Stomach (tissue), 9 donors: ENCODE data around the gene DLG3. TPM values are rescaled to one million over a fixed set of nuclear protein-coding genes. Genes with fewer than 3 reads are reported as not detected.

Experiments used
- DNase-seq, 2 donors: peaks; one replicate each; pipeline versions ENCODE4 v3.0.0 to v3.0.0-alpha.2; 2013 to 2019
- H3K27ac ChIP-seq, 5 donors: fragments of 200-600 bp in 4 of 5; sonication (generic) in 4 of 5; one replicate each; pipeline ENCODE4 v1.5.1; 2013 to 2019; ENCODE audit warnings: mild to moderate bottlenecking in 1 of 5, moderate library complexity in 1 of 5
- H3K27me3 ChIP-seq, 3 donors: fragments of 200-600 bp; sonication (generic); one replicate each; pipeline ENCODE4 v1.5.1; 2017 to 2019; ENCODE audit warnings: mixed run types in 1 of 3
- H3K36me3 ChIP-seq, 4 donors: fragments of 200-600 bp; sonication (generic); 1 replicate in 3 of 4; 2 replicates in 1 of 4; pipeline ENCODE4 v1.5.1; 2016 to 2019
- H3K4me1 ChIP-seq, 4 donors: fragments of 200-600 bp; sonication (generic); one replicate each; pipeline ENCODE4 v1.5.1; 2016 to 2019
- H3K4me3 ChIP-seq, 4 donors: fragments of 200-600 bp; sonication (generic) in 3 of 4; one replicate each; pipeline ENCODE4 v1.5.1; 2016 to 2019; ENCODE audit warnings: mild to moderate bottlenecking in 1 of 4
- H3K9me3 ChIP-seq, 4 donors: fragments of 200-600 bp; sonication (generic); one replicate each; pipeline ENCODE4 v1.5.1; 2016 to 2019
- CTCF ChIP-seq, 7 experiments: fragments of 450-650 bp in 4 of 7; fragments of 200-600 bp in 3 of 7; sonication (generic) in 3 of 7; IDR thresholded peaks; one replicate each; pipeline ENCODE4 v1.5.1; 2016 to 2019; ENCODE audit warnings: antibody characterized with exemption in 7 of 7, control low read depth in 2 of 7, mild to moderate bottlenecking in 1 of 7
- EP300 ChIP-seq: sonication (generic); formaldehyde crosslinking; IDR thresholded peaks from one replicate; pipeline ENCODE4 v1.6.1; 2017; ENCODE audit warnings: antibody characterized with exemption
- POLR2A ChIP-seq, 4 donors: fragments of 450-650 bp; IDR thresholded peaks; one replicate each; pipeline ENCODE4 v1.6.1; 2016; ENCODE audit warnings: antibody characterized with exemption in 4 of 4, control low read depth in 2 of 4, mild to moderate bottlenecking in 1 of 4, moderate library complexity in 1 of 4
- POLR2AphosphoS5 ChIP-seq, 3 donors: sonication (generic); formaldehyde crosslinking; IDR thresholded peaks; one replicate each; pipeline ENCODE4 v1.6.1; 2016; ENCODE audit warnings: antibody characterized with exemption in 3 of 3
- whole genome bisulfite sequencing, 5 donors: extraction: QIAGEN DNeasy Blood & Tissue Kit in 3 of 5; methylation state at CpG; one replicate each; pipeline versions ENCODE4 v1.1.5 to v1.1.7; 2013 to 2018; 5-methylcytosine and 5-hydroxymethylcytosine counted together
- intact Hi-C: fragments of 100-400 bp; cut with DNase I; formaldehyde crosslinking; loops from one replicate; pipeline ENCODE4 v1.15.1; 2023; ENCODE audit warnings: low total_unique reads
- polyA plus RNA-seq, 3 donors: library from polyadenylated mRNA; stranded (reverse); fragments of 200-250 nt; gene quantifications; one replicate each; pipeline ENCODE4 v1.2.3, GENCODE V29; 2013
- total RNA-seq, 5 donors: library from RNA; depleted of rRNA; stranded (reverse); fragments of >200 nt; gene quantifications; one replicate each; pipeline versions ENCODE4 v1.1.0 to v1.2.3, GENCODE V29; 2014 to 2016
- donor health status: healthy with polysubstance abuse.
- donor health status: Bipolar disorder and iron deficiency.
- donor health status: healthy.

Gene DLG3
- total and polyA plus RNA-seq, 8 donors, result 11.7 to 44.8 (median 21.6) TPM

GRCh38 chrX:70527053-70527452, 82.4 kb downstream of the DLG3 start:
- H3K4me1 ChIP-seq, result peaks cover 0 to 6% (median 0%) of the 10 kb centered on the region in 4 donors
- no peaks in the 10 kb centered on the region for H3K9me3 ChIP-seq
- H3K4me3 ChIP-seq, result no peak overlapping the region
- DNase-seq, result no peak
- H3K27me3 ChIP-seq, result no peaks in the 10 kb centered on the region
- H3K36me3 ChIP-seq, result no peaks in the 10 kb centered on the region
- TF ChIP-seq POLR2AphosphoS5 (IDR thresholded peaks at IDR 0.05) (no peak), CTCF (IDR thresholded peaks at IDR 0.05) (no peak), EP300 (no peak), POLR2A (IDR thresholded peaks at IDR 0.05) (no peak)
- H3K27ac ChIP-seq, result no peak overlapping the region
- intact Hi-C loops, result no loop called here

- 44 to 68% (median 61%) methylated on average over 3 of the region's 3 CpGs for WGBS, 5 donors
Observed at GRCh38 chrX:70527610-70528345, 83.1 kb downstream of the DLG3 start.

GRCh38 chrX:70535198-70535597, 90.6 kb downstream of the DLG3 start:
- no peaks in the 10 kb centered on the region for H3K27me3 ChIP-seq
- H3K4me3 ChIP-seq, result no peak overlapping the region
- TF ChIP-seq POLR2AphosphoS5 (IDR thresholded peaks at IDR 0.05) (no peak), CTCF (IDR thresholded peaks at IDR 0.05) (no peak), EP300 (no peak), POLR2A (IDR thresholded peaks at IDR 0.05) (no peak)
- no peaks in the 10 kb centered on the region for H3K4me1 ChIP-seq
- H3K36me3 ChIP-seq, result no peaks in the 10 kb centered on the region
- WGBS, 5 donors, result 44 to 73% (median 62%) methylated on average over 1 of the region's 1 CpG
- intact Hi-C loops, result no loop called here
- no peaks in the 10 kb centered on the region for H3K9me3 ChIP-seq
- H3K27ac ChIP-seq, result no peak overlapping the region
- DNase-seq, result peak in 1 of 2 donors; percentile 6

More at GRCh38 chrX:70527610-70528345, 83.1 kb downstream of the DLG3 start:
- TF ChIP-seq POLR2AphosphoS5 (IDR thresholded peaks at IDR 0.05), result no peak
- no peak for TF ChIP-seq POLR2A (IDR thresholded peaks at IDR 0.05)
- no peak for TF ChIP-seq EP300
- no peak for TF ChIP-seq CTCF (IDR thresholded peaks at IDR 0.05)
- no peak for DNase-seq
- no peak overlapping the region for H3K4me3 ChIP-seq
- peaks cover 0 to 6% (median 0%) of the 10 kb centered on the region in 4 donors for H3K4me1 ChIP-seq
- H3K27me3 ChIP-seq, result no peaks in the 10 kb centered on the region
- intact Hi-C loops, result no loop called here
- H3K36me3 ChIP-seq, result no peaks in the 10 kb centered on the region
- no peaks in the 10 kb centered on the region for H3K9me3 ChIP-seq
- no peak overlapping the region for H3K27ac ChIP-seq

- Histone ChIP-seq H3K27me3 (no peaks in the 10 kb centered on the region), H3K36me3 (no peaks in the 10 kb centered on the region), H3K27ac (no peak overlapping the region), H3K4me1 (peaks cover 0 to 6% (median 0%) of the 10 kb centered on the region in 4 donors), H3K9me3 (no peaks in the 10 kb centered on the region), H3K4me3 (no peak overlapping the region)
- WGBS, 5 donors, result 52 to 76% (median 67%) methylated on average over 1 to 3 of the region's 3 CpGs
- intact Hi-C loops, result no loop called here
- TF ChIP-seq CTCF (IDR thresholded peaks at IDR 0.05) (no peak), POLR2A (IDR thresholded peaks at IDR 0.05) (no peak), EP300 (no peak), POLR2AphosphoS5 (IDR thresholded peaks at IDR 0.05) (no peak)
- no peak for DNase-seq
Observed at GRCh38 chrX:70549429-70549828, 104.8 kb downstream of the DLG3 start.
